HEK293T (cell line): ENCODE data around the gene RAB11FIP5.

Experiments used
- CTCF ChIA-PET: fragments of 350-600 bp; formaldehyde crosslinking; extraction: SDS; loops from one replicate; lab custom pipeline; 2021; ENCODE audit warnings: antibody characterized with exemption, inconsistent platforms; lab: Yijun Ruan, JAX
- POLR2A ChIA-PET: fragments of 350-600 bp; formaldehyde crosslinking; extraction: SDS; loops from one replicate; lab custom pipeline; 2020; ENCODE audit warnings: antibody characterized with exemption, inconsistent platforms; lab: Yijun Ruan, JAX
- DNase-seq: peaks from one replicate; pipeline ENCODE4 v3.0.0; 2012; ENCODE audit warnings: mixed read lengths; ENCODE audit errors: extremely low spot score
- ARNT ChIP-seq: fragments of 450-650 bp; IDR thresholded peaks from 2 replicates; pipeline ENCODE4 v1.6.1; 2017; ENCODE audit warnings: mild to moderate bottlenecking
- BHLHE40 ChIP-seq: fragments of 450-650 bp; IDR thresholded peaks from 2 replicates; pipeline ENCODE4 v1.6.1; 2016; ENCODE audit warnings: mild to moderate bottlenecking, moderate library complexity, borderline replicate concordance
- CTBP1 ChIP-seq: fragments of 450-650 bp; IDR thresholded peaks from 2 replicates; pipeline ENCODE4 v1.6.1; 2016; ENCODE audit warnings: borderline replicate concordance
- ELF4 ChIP-seq: fragments of 450-650 bp; IDR thresholded peaks from 2 replicates; pipeline ENCODE4 v1.6.1; 2017; ENCODE audit warnings: antibody characterized with exemption
- FOXA1 ChIP-seq: fragments of 450-650 bp; IDR thresholded peaks from 2 replicates; pipeline ENCODE4 v1.6.1; 2016; ENCODE audit warnings: mild to moderate bottlenecking
- FOXK2 ChIP-seq: fragments of 450-650 bp; IDR thresholded peaks from 2 replicates; pipeline ENCODE4 v1.6.1; 2016; ENCODE audit warnings: mild to moderate bottlenecking
- FOXM1 ChIP-seq: fragments of 450-650 bp; IDR thresholded peaks from 2 replicates; pipeline ENCODE4 v1.6.1; 2017; ENCODE audit warnings: mild to moderate bottlenecking, borderline replicate concordance
- HDGF ChIP-seq: fragments of 450-650 bp; IDR thresholded peaks from 2 replicates; pipeline ENCODE4 v1.6.1; 2017; ENCODE audit warnings: antibody characterized with exemption, borderline replicate concordance
- L3MBTL2 ChIP-seq: fragments of 450-650 bp; conservative IDR thresholded peaks from 2 replicates; pipeline ENCODE4 v1.6.1; 2016; ENCODE audit warnings: mild to moderate bottlenecking
- LEF1 ChIP-seq: fragments of 450-650 bp; IDR thresholded peaks from 2 replicates; pipeline ENCODE4 v1.6.1; 2017; ENCODE audit warnings: mild to moderate bottlenecking, borderline replicate concordance
- NFRKB ChIP-seq: fragments of 450-650 bp; IDR thresholded peaks from 2 replicates; pipeline ENCODE4 v1.6.1; 2016; ENCODE audit warnings: mild to moderate bottlenecking, moderate library complexity
- PKNOX1 ChIP-seq: fragments of 450-650 bp; IDR thresholded peaks from 2 replicates; pipeline ENCODE4 v1.6.1; 2016
- SP1 ChIP-seq: fragments of 450-650 bp; IDR thresholded peaks from 2 replicates; pipeline ENCODE4 v1.6.1; 2017
- SUZ12 ChIP-seq: fragments of 450-650 bp; IDR thresholded peaks from 2 replicates; pipeline ENCODE4 v1.6.1; 2016; ENCODE audit warnings: mild to moderate bottlenecking
- TARDBP ChIP-seq: fragments of 450-650 bp; IDR thresholded peaks from 2 replicates; pipeline ENCODE4 v1.6.1; 2016
- ZNF384 ChIP-seq: fragments of 450-650 bp; IDR thresholded peaks from 2 replicates; pipeline ENCODE4 v1.6.1; 2016

Gene RAB11FIP5

DNA sequence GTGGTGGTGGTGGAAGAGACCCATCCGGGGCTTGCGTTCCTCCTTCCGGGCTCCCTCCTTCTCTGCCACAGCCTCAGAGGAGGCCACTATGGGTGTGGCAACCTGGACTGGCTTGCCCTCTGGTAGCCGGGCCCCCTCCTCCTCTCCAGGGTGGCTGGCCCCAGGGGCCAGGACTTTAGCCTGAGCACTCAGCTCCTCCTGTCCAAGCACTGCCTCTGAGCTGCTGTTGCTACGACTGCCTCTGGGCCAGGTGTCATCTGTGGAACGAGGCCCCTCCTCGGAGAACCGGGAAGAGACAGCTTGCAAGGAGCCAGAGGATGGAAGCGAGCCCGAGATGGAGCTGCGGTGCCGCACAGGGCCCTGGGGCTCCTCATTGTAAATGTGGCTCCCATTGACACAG is 24.5 kb downstream of the RAB11FIP5 start:
- DNase-seq = no peak
- CTCF ChIA-PET = interaction anchor here (1.0 to 5.2 kb wide), 3 partner anchors 10 to 91 kb away, joined by 3 to 37 read pairs (median 3); no protein-coding TSS in a partner anchor
- POLR2A ChIA-PET = no interaction called here
- TF ChIP-seq LEF1 (no peak), NFRKB (no peak), TARDBP (no peak), FOXA1 (no peak), ARNT (no peak), L3MBTL2 (no peak), SUZ12 (no peak), FOXM1 (no peak), SP1 (no peak), ZNF384 (no peak), BHLHE40 (no peak), ELF4 (no peak), CTBP1 (no peak), PKNOX1 (no peak), HDGF (no peak), FOXK2 (no peak)

- no peak for DNase-seq
- CTCF ChIA-PET = interaction anchor here (1.0 to 5.2 kb wide), 2 partner anchors 69 to 92 kb away, joined by 3 to 37 read pairs; no protein-coding TSS in a partner anchor
- TF ChIP-seq SP1 = no peak
- TF ChIP-seq HDGF = no peak
- no peak for TF ChIP-seq BHLHE40
- no peak for TF ChIP-seq PKNOX1
- TF ChIP-seq TARDBP = no peak
- no peak for TF ChIP-seq FOXM1
- no peak for TF ChIP-seq ELF4
- no peak for TF ChIP-seq LEF1
- TF ChIP-seq ARNT = no peak
- TF ChIP-seq CTBP1 = no peak
- no peak for TF ChIP-seq NFRKB
- no peak for TF ChIP-seq FOXK2
- POLR2A ChIA-PET = interaction anchor here (1.3 kb wide), 1 partner anchor 25 kb away, joined by 3 read pairs; no protein-coding TSS in a partner anchor
Observed at GRCh38 chr2:73087311-73087710, 25.4 kb downstream of the RAB11FIP5 start.

DNA sequence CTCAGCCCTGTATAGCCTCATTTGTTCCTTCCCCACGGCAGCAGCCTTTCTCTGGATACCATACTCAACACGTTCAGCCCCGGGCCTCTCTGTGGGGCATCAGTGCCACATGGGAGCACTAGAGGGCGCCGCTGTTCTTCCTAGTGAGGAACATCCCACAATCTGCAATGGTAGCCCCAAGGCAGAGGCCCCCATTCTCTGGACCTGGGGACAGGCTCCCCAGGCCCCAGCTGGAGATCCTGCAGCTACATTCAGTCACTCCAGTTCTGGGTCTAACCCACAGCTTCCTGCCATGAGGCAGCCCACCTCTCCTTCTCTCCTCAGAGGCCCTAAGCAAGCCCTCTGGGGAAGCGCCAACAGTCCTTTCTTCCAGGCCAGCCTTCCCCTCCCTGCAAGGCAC is 27.1 kb downstream of the RAB11FIP5 start:
- POLR2A ChIA-PET = no interaction called here
- TF ChIP-seq ARNT = no peak
- no peak for TF ChIP-seq L3MBTL2
- no peak for TF ChIP-seq LEF1
- no peak for TF ChIP-seq NFRKB
- TF ChIP-seq ELF4 = no peak
- no peak for TF ChIP-seq SP1
- no peak for TF ChIP-seq TARDBP
- no peak for TF ChIP-seq FOXA1
- TF ChIP-seq BHLHE40 = no peak
- TF ChIP-seq SUZ12 = no peak
- TF ChIP-seq FOXK2 = no peak
- no peak for TF ChIP-seq PKNOX1
- TF ChIP-seq HDGF = no peak
- TF ChIP-seq FOXM1 = no peak
- TF ChIP-seq CTBP1 = no peak
- TF ChIP-seq ZNF384 = no peak
- DNase-seq = peak; percentile 75
- CTCF ChIA-PET = interaction anchor here (1.1 to 5.2 kb wide), 4 partner anchors 10 to 75 kb away, joined by 3 to 37 read pairs (median 6); no protein-coding TSS in a partner anchor

DNA sequence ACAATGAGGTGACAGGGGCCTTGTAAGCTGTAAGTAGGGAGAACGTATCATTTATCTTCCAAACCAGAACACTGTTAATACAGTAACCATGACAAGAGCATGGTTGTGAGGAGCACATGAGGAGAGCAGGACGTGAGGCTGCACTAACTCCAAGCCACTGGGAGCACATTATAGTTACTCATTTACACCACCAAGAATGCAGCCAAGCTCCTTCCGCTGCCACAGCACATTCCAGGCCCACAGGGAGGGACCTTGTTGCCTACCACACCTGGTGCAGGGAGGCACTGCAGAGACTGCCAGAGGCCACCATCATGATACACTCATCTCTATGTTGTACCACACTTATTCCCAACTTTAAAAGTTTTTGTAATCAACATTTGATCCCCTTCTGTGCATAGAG is 27.8 kb downstream of the RAB11FIP5 start:
- TF ChIP-seq SUZ12 (no peak), HDGF (no peak), FOXA1 (no peak), LEF1 (no peak), ELF4 (no peak), PKNOX1 (no peak), NFRKB (no peak), ARNT (no peak), BHLHE40 (no peak), L3MBTL2 (no peak), FOXK2 (no peak), CTBP1 (no peak), ZNF384 (no peak), SP1 (no peak), TARDBP (no peak)
- DNase-seq = no peak
- ChIA-PET POLR2A (no interaction called here), CTCF (interaction anchor here (0.9 to 5.2 kb wide), 6 partner anchors 11 to 92 kb away, joined by 3 to 37 read pairs (median 6); no protein-coding TSS in a partner anchor)

GRCh38 chr2:73083886-73084800 is 28.6 kb downstream of the RAB11FIP5 start:
- no peak for DNase-seq
- POLR2A ChIA-PET = no interaction called here
- CTCF ChIA-PET = interaction anchor here (0.9 to 5.2 kb wide), 4 partner anchors 12 to 93 kb away, joined by 4 to 37 read pairs (median 7); no protein-coding TSS in a partner anchor
- TF ChIP-seq SUZ12 (no peak), HDGF (no peak), BHLHE40 (no peak), FOXM1 (no peak), ELF4 (no peak), NFRKB (no peak), FOXK2 (no peak), L3MBTL2 (no peak), FOXA1 (no peak), TARDBP (no peak), ARNT (no peak), CTBP1 (no peak), ZNF384 (no peak), PKNOX1 (no peak), LEF1 (no peak), SP1 (no peak)
